ENCODE data around the gene SMARCD3. TPM values are rescaled to one million over a fixed set of nuclear protein-coding genes. Genes with fewer than 3 reads are reported as not detected.

SMARCD3 gene
- total and polyA plus RNA-seq, 9 of the 15 experiments (the other 6 are each of a cell fraction or from before 2014, with no cell fraction given), result 0.43 to 3.6 (median 2.6) TPM

- Histone ChIP-seq H3K9me1 (ENCODE audit: control insufficient read depth, insufficient read depth, low read length) (peaks cover 6% of the 10 kb centered on the region), H3K27ac (ENCODE audit: extremely low read depth, low read depth, low read length) (no peak overlapping the region), H3K79me2 (ENCODE audit: control insufficient read depth, insufficient read depth, low read length) (peaks cover 1% of the 10 kb centered on the region; the same call in 1 of the 3 replicates), H4K20me1 (replicated peaks; ENCODE audit: control insufficient read depth, insufficient read depth, low read length) (peaks cover 58% of the 10 kb centered on the region), H3K4me1 (replicated peaks in 1 of 2; ENCODE audit: control insufficient read depth in 2 of 2, insufficient read depth in 2 of 2, low read length in 2 of 2) (peaks cover 12 to 38% of the 10 kb centered on the region in 2 experiments; a peak in 4 of 5 replicates), H3K9me3 (replicated peaks; ENCODE audit: control insufficient read depth, insufficient read depth, low read depth, low read length) (no peaks in the 10 kb centered on the region), H3K4me3 (no peak overlapping the region), H2AFZ (ENCODE audit: low read depth, low read length) (no peak overlapping the region), H3K27me3 (ENCODE audit: control insufficient read depth in 2 of 2, insufficient read depth in 2 of 2, low read length in 2 of 2) (peaks cover 0 to 7% of the 10 kb centered on the region in 2 experiments; a peak in 1 of 5 replicates), H3K4me2 (ENCODE audit: insufficient read depth, low read length) (no peak overlapping the region), H3K9ac (ENCODE audit: insufficient read depth in 1 of 2, low read depth in 2 of 2, low read length in 2 of 2) (no peak overlapping the region), H3K36me3 (ENCODE audit: control insufficient read depth, insufficient read depth, low read length) (peaks cover 32% of the 10 kb centered on the region; the same call in 2 of the 3 replicates)
- ChIA-PET POLR2A (interaction anchor here (0.6 to 3.8 kb wide), 7 partner anchors 11 to 303 kb away, joined by 3 to 36 read pairs (median 3); partner anchors contain the start of gene ABCF2), CTCF (ENCODE audit: low intra/inter-chr PET ratio) (interaction anchor here (0.6 kb wide), 1 partner anchor 11 kb away, joined by 3 read pairs; no protein-coding TSS in a partner anchor)
- DNase-seq (ENCODE audit: extremely low read depth in 1 of 4, low spot score in 3 of 4) (no peak), ATAC-seq (no peak), FAIRE-seq (no peak)
- in situ Hi-C loops (cut with MboI) (no loop called here), intact Hi-C loops (cut with micrococcal nuclease) (loop anchor here (2.0 to 5.0 kb wide), 2 partner anchors 33 to 48 kb away; no protein-coding TSS in a partner anchor)
- WGBS (ENCODE audit: insufficient coverage, low coverage, missing lambda C conversion rate), result 50% methylated on average over 10 of the region's 11 CpGs
- no TSS peak for BruUV-seq (replicated peaks)
- TF ChIP-seq ZNF512 (tag; IDR thresholded peaks at IDR 0.05) (no peak), NCOA4 (IDR thresholded peaks at IDR 0.05; ENCODE audit: partially characterized antibody) (no peak), POLR2A (conservative IDR thresholded peaks at IDR 0.05) (0 out of 2 replicates have a peak, but pooled peaks have one; percentile 21), ZNF384 (IDR thresholded peaks at IDR 0.05; ENCODE audit: low read depth, low read length) (peak; percentile 24; the same call in 1 of the 2 replicates), POLR2G (IDR thresholded peaks at IDR 0.05; ENCODE audit: low read depth, low read length) (peak; percentile 60), TFAP4 (CRISPR knock-in tag; IDR thresholded peaks at IDR 0.05; ENCODE audit: borderline replicate concordance) (0 out of 2 replicates have a peak, but pooled peaks have one; percentile 15), ZNF277 (CRISPR knock-in tag; IDR thresholded peaks at IDR 0.05; ENCODE audit: borderline replicate concordance) (no peak), BDP1 (IDR thresholded peaks at IDR 0.05; ENCODE audit: insufficient read depth, insufficient read length) (no peak)
- TF ChIP-seq, protein P1, sequence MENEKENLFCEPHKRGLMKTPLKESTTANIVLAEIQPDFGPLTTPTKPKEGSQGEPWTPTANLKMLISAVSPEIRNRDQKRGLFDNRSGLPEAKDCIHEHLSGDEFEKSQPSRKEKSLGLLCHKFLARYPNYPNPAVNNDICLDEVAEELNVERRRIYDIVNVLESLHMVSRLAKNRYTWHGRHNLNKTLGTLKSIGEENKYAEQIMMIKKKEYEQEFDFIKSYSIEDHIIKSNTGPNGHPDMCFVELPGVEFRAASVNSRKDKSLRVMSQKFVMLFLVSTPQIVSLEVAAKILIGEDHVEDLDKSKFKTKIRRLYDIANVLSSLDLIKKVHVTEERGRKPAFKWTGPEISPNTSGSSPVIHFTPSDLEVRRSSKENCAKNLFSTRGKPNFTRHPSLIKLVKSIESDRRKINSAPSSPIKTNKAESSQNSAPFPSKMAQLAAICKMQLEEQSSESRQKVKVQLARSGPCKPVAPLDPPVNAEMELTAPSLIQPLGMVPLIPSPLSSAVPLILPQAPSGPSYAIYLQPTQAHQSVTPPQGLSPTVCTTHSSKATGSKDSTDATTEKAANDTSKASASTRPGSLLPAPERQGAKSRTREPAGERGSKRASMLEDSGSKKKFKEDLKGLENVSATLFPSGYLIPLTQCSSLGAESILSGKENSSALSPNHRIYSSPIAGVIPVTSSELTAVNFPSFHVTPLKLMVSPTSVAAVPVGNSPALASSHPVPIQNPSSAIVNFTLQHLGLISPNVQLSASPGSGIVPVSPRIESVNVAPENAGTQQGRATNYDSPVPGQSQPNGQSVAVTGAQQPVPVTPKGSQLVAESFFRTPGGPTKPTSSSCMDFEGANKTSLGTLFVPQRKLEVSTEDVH (IDR thresholded peaks at IDR 0.05; ENCODE audit: low read depth, partially characterized antibody), result peak; percentile 23
Measured at GRCh38 chr7:151239837-151240459, 8.5 kb downstream of the SMARCD3 start.

Measured in K562 (cell line).